ENCODE data around the gene C10orf53.

DNA sequence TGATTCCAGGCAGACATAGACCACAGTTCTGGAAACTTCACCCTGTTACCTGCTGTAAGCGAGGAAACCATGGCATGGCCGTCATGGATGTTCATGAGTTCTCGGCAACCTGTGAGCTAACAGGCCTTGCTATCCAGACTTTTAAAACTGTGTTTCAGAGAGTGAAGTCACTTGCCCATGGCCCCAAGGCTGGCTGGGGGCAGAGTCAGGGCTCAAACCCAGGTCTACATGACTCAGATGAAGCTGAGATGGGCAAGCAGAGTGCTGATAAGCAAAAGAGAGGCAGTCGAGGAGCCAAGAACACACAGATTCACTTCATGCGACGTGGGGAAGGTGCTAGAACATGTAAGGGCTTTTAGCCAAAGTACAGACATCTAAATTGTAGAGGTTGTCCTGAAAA lies 31.5 kb downstream of the C10orf53 start:
- no peak for TF ChIP-seq USF2 (IDR thresholded peaks at IDR 0.05; ENCODE audit: low read length)
- no peak for TF ChIP-seq ZNF274 (IDR thresholded peaks at IDR 0.05; ENCODE audit: borderline replicate concordance, extremely low read depth, low read length)
- TF ChIP-seq CTCF (IDR thresholded peaks at IDR 0.05; ENCODE audit: control extremely low read depth in 1 of 3, insufficient read depth in 1 of 3, low read depth in 1 of 3, low read length in 3 of 3) = no peak
- TF ChIP-seq JUND (IDR thresholded peaks at IDR 0.05; ENCODE audit: low read length) = no peak
- TF ChIP-seq CBX5 (IDR thresholded peaks at IDR 0.05; ENCODE audit: low read depth, low read length) = no peak
- no peak for TF ChIP-seq SP1 (IDR thresholded peaks at IDR 0.05; ENCODE audit: low read depth, low read length)
- TF ChIP-seq POLR2A (IDR thresholded peaks at IDR 0.05; ENCODE audit: control extremely low read depth in 1 of 2, low read depth in 2 of 2, low read length in 2 of 2) = no peak
- TF ChIP-seq NRF1 (IDR thresholded peaks at IDR 0.05; ENCODE audit: low read depth, low read length) = no peak
- no peak for TF ChIP-seq EZH2 (IDR thresholded peaks at IDR 0.05; ENCODE audit: low read depth, low read length, severe bottlenecking)
- no peak for TF ChIP-seq CEBPB (IDR thresholded peaks at IDR 0.05; ENCODE audit: low read depth, low read length)
- no peak for TF ChIP-seq FOSL1 (IDR thresholded peaks at IDR 0.05; ENCODE audit: insufficient read depth, low read depth, low read length)
- no peak for TF ChIP-seq POLR2AphosphoS5 (IDR thresholded peaks at IDR 0.05; ENCODE audit: low read depth, low read length)
- TF ChIP-seq TCF12 (IDR thresholded peaks at IDR 0.05; ENCODE audit: low read depth, low read length) = no peak
